H1 (cell line): ENCODE measurements around the gene RWDD3. TPM values are rescaled to one million over a fixed set of nuclear protein-coding genes. Genes with fewer than 3 reads are reported as not detected.

Source experiments
- CREB1 ChIP-seq: IDR thresholded peaks from 2 replicates; pipeline ENCODE4 v1.6.1; 2012; ENCODE audit warnings: inconsistent platforms
- polyA plus RNA-seq, 7 experiments: library from polyadenylated mRNA; depleted of rRNA in 3 of 7; stranded (reverse) in 5 of 7; unstranded in 2 of 7; fragments of >200 nt in 5 of 7; fragments of 200-250 nt in 2 of 7; gene quantifications; 1 replicate in 5 of 7; 2 replicates in 1 of 7; 4 replicates in 1 of 7; pipeline versions ENCODE4 v1.2.1 to v1.2.3, GENCODE V29; 2011 to 2013; ENCODE audit warnings: missing spikeins in 2 of 7, mixed read lengths in 2 of 7
- total RNA-seq: library from RNA; stranded (reverse); fragmentation: NEBNext Ultra II Directional; extraction: Animal tissue kit (Norgen Biotek cat#: 25700); gene quantifications from 2 replicates; pipeline ENCODE4 v1.2.1, GENCODE V29; 2021

RWDD3 gene
- total and polyA plus RNA-seq, 2 of the 8 experiments (the other 6 are each of a cell fraction or from before 2014, with no cell fraction given), result 7.9 to 14.5 TPM

DNA sequence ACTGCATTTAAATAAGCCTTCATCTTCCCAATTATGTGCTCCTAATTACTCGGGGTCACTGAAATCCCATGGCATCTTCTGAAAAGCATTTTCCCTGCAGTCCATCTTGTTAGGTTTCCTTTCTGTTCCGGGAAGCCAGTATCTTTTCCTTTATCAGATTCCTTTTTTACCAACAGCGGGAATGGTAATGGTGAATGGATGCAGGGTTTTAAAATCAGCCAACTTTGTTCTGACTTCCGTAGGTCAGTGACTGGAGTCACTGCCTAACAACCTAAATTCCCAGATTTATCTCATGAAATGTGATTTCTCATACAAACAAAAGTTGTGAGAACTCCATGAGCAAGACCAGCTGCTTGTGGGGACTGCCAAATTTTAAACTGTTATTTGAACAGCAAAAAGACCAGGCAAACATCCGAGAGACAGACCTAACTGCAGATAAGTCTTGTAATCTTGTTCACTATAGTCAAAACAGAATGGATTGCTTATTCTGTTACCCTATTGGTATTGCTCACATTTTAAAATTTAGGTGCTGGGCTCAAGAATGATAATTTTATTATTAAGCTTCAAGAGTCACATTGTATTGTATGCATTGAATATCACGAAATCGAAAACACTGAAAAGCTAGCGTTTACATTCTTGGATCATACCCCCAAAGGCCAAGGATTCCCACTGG is 1.2 kb upstream of the RWDD3 start (continued):
- no peak for TF ChIP-seq CREB1
